D721Med (cell line): ENCODE results near the gene UACA.
"Not testable (repeated sequence)": the region's sequence is repeated elsewhere in the genome, so short reads cannot be mapped to it uniquely, and the experiment has no call there.

Experiments used
- DNase-seq: peaks from one replicate; pipeline ENCODE4 v3.0.0; 2011; ENCODE audit warnings: low spot score; ENCODE audit not compliant: insufficient read length
- FAIRE-seq: peaks from 2 replicates; lab custom pipeline; 2011; peaks lifted over from hg19 to GRCh38; lab: Jason Lieb, UNC
- TF ChIP-seq, protein P1 (sequence below): IDR thresholded peaks from 2 replicates; pipeline ENCODE4 v1.5.1; 2012; ENCODE audit warnings: mild to moderate bottlenecking, control low read depth; ENCODE audit not compliant: insufficient read depth; ENCODE audit errors: missing control alignments

Gene UACA, protein sequence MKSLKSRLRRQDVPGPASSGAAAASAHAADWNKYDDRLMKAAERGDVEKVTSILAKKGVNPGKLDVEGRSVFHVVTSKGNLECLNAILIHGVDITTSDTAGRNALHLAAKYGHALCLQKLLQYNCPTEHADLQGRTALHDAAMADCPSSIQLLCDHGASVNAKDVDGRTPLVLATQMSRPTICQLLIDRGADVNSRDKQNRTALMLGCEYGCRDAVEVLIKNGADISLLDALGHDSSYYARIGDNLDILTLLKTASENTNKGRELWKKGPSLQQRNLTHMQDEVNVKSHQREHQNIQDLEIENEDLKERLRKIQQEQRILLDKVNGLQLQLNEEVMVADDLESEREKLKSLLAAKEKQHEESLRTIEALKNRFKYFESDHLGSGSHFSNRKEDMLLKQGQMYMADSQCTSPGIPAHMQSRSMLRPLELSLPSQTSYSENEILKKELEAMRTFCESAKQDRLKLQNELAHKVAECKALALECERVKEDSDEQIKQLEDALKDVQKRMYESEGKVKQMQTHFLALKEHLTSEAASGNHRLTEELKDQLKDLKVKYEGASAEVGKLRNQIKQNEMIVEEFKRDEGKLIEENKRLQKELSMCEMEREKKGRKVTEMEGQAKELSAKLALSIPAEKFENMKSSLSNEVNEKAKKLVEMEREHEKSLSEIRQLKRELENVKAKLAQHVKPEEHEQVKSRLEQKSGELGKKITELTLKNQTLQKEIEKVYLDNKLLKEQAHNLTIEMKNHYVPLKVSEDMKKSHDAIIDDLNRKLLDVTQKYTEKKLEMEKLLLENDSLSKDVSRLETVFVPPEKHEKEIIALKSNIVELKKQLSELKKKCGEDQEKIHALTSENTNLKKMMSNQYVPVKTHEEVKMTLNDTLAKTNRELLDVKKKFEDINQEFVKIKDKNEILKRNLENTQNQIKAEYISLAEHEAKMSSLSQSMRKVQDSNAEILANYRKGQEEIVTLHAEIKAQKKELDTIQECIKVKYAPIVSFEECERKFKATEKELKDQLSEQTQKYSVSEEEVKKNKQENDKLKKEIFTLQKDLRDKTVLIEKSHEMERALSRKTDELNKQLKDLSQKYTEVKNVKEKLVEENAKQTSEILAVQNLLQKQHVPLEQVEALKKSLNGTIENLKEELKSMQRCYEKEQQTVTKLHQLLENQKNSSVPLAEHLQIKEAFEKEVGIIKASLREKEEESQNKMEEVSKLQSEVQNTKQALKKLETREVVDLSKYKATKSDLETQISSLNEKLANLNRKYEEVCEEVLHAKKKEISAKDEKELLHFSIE (N-terminal part only)

DNA sequence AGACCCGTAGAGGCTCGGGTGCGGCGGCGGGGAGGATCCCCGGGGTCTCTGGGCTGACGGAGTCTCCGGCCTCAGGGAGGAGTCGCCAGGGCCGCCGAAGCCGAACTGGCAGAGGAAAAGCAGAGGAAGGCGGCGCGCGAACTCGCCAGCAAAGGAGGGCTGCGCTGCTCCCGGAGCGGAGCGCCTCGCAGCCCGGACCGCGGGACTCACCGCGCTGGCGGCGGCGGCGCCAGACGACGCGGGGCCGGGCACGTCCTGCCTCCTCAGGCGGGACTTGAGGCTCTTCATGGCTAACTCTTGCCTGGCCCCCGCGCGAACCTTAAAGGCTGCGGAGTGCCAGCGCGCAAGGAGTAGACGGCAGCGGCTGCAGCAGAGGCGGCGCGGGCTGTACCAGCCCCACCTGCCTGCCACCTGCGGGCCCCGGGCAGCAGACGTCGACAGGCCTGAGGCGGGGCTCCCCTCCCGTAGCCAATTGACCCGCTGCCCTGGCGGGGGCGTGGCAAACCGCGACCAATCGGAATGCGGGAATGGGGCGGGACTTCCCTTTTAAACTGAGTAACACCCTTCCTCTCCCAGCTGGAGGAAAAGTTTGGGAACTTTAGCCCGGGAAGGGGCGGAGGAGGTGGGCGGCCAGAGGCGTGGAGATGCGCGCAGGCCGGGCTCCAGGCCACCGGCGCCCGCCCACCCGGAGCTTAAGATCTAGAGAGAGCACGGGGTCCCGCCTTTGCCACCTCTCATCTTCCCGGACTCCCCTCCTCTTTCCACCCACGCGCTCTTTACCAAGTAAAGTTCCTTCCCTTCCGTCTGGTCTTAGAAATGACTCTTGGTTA, at the start of gene UACA:
UACA (minus strand) TSS at position 439 of the 830 bp plus-strand sequence; CDS start at position 288, 151 bp downstream.
- TF ChIP-seq, protein P1, sequence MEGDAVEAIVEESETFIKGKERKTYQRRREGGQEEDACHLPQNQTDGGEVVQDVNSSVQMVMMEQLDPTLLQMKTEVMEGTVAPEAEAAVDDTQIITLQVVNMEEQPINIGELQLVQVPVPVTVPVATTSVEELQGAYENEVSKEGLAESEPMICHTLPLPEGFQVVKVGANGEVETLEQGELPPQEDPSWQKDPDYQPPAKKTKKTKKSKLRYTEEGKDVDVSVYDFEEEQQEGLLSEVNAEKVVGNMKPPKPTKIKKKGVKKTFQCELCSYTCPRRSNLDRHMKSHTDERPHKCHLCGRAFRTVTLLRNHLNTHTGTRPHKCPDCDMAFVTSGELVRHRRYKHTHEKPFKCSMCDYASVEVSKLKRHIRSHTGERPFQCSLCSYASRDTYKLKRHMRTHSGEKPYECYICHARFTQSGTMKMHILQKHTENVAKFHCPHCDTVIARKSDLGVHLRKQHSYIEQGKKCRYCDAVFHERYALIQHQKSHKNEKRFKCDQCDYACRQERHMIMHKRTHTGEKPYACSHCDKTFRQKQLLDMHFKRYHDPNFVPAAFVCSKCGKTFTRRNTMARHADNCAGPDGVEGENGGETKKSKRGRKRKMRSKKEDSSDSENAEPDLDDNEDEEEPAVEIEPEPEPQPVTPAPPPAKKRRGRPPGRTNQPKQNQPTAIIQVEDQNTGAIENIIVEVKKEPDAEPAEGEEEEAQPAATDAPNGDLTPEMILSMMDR, result no peak
- FAIRE-seq, result no peak
- peak; percentile 74 for DNase-seq

DNA sequence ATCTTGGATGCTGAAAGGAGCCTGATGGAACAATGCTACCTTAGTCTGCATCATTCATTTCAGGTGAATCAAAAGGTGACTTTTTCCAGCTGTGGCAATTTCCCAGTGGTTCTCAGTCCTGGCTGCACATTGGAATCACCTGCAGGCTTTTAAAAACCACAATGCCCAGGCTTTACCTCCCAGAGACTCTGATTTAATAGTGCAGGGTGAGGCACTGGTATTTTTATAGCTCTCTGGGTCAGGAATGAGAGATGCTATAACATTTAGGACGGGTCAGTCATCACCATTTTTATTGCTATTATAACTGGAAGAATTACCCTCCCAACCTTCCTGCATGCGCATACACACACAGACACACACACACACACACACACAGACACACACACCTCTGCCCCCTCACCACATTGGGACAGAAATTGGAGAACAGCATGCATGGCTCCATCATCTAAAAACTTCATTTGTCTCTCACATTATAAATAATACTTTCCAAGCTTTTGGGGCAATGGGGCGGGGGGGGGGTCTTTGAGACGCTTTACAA, 49.5 kb upstream of the UACA start:
- DNase-seq (no peak), FAIRE-seq (no peak)
- TF ChIP-seq, protein P1, result no peak

DNA sequence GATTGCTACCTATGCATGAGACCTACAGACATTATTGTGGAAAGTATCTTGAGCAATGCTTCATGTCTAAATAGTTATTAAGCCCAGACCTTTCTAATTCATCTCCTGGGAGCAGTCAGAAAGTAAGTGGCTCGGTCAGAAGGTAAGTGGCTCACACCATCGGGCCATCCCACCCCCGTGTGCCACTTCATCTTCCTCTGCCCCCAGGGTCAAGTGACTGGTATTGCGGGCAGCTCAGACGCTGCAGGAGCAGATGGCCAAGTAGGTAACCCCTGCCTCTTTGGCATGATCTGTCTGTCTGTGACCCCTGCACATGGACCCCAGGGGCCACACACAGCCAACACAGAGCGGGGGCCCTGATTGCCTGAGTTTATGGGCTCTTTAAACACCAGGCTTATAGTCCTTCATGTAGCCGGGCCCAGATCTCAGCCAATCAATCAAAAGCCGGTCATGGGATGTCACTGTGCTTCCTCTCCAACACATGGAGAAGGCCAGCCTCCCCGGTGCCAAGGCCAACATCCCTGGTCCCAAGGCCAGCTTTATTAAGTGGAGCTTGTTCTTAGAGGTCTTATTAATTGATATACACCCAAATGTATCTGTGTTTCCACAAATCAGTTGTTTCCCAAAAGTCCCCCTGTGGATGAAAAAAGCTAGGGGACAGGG, 47.7 kb upstream of the UACA start:
- TF ChIP-seq, protein P1, result no peak

DNA sequence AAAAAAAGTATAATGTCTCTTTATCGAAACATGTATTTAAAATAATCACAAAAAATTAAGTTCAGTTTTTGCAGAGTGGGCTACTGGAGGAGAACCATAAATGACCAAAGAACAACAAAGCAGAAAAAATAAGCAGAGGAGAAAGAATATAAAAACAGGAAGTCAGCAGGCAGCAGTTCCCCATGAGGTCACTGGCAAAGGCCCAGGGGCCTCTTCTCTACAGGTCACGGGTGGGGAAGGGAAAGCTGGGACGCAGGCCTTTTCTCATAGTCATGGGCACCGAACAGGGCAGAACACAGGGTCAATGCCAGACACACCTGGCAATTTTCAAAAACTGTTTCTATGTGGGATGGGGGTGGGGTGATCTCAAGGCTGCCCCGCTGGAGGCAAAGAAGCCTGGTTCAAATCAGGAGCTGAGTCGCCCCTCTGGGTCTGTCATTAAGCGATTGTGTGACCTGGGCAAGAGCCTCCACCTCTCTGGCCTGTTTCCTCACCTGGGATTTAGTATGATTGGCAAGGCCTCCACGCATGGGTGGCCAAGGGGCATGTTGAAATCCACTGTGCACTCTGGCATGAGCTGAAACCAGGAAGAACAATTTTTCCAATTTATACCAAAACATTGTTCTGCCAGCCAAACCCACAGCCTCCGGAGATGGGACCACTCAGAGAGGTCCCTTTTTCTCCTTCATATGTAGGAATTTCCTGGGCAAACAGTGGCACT, 43.8 kb upstream of the UACA start:
- no peak for FAIRE-seq
- no peak for DNase-seq
- TF ChIP-seq, protein P1, result no peak

More for the DNA sequence above, 47.7 kb upstream of the UACA start:
- DNase-seq, result no peak
- no peak for FAIRE-seq

DNA sequence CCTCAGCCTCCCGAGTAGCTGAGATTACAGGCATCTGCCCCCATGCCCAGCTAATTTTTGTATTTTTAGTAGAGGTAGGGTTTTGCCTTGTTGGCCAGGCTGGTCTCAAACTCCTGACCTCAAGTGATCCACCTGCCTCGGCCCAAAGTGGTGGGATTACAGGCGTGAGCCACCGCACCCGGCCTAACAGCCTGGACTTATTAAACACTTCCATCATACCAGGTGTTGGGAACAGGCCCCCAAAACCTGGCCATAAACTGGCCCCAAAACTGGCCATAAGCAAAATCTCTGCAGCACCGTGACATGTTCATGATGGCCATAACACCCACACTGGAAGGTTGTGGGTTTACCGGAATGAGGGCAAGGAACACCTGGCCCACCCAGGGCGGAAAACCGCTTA, 41.0 kb upstream of the UACA start:
- not testable (repeated sequence) for FAIRE-seq, DNase-seq

DNA sequence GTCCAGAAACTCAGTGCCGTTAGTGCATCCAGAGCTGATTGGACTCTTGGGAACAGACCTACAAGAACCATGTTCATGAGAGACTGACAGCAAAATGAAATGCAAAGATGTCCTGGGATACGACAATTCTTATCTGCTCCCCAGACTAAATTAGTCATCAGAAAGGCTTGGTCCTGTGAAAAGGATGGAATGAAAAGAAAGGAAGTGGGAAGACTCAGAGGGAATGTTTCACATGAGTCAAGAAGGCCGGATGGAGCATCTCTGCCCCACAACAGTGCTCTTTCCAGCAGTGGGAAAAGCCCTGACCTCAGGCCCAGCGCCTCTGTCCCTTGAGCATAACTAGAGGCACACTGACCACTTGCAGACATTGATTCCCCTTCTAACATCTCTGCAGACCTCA, 39.3 kb upstream of the UACA start:
- DNase-seq, result no peak
- no peak for FAIRE-seq
- TF ChIP-seq, protein P1, result no peak
